ENCODE data around the gene ALOX12B. TPM values are rescaled to one million over a fixed set of nuclear protein-coding genes. Genes with fewer than 3 reads are reported as not detected.
A peak's percentile ranks its signal among the peaks of the same experiment; 100 is the strongest.

The ALOX12B gene
- total RNA-seq, 2 donors from 2014 or later: 0.95 to 1.2 TPM

GRCh38 chr17:8125947-8126490, 38.5 kb upstream of the ALOX12B start:
- no peaks in the 10 kb centered on the region for H3K36me3 ChIP-seq (ENCODE audit: control insufficient read depth, insufficient read depth, low read length)
- Mint-ChIP-seq H3K9me3 (no peaks in the 10 kb centered on the region), H3K27me3 (ENCODE audit: insufficient read depth) (peaks cover 78% of the 10 kb centered on the region), H3K4me1 (peaks cover 20% of the 10 kb centered on the region), H3K4me3 (peak overlapping the region; percentile 83), H3K27ac (no peak overlapping the region), H3K36me3 (ENCODE audit: low read depth) (no peaks in the 10 kb centered on the region)
- no peak overlapping the region for H3K27ac ChIP-seq (ENCODE audit: low read depth, low read length)
- 0% methylated on average over 23 to 35 of the region's 35 CpGs for WGBS, 2 experiments (ENCODE audit: insufficient coverage in 1 of 2, insufficient read length in 1 of 2)
- no peak for TF ChIP-seq CTCF (conservative IDR thresholded peaks at IDR 0.05)
- H3K27me3 ChIP-seq (ENCODE audit: control insufficient read depth, insufficient read depth, low read length, poor library complexity, severe bottlenecking): peaks cover 77% of the 10 kb centered on the region
- peak overlapping the region; percentile 91 for H3K4me3 ChIP-seq (ENCODE audit: low read length)
- no peaks in the 10 kb centered on the region for H3K4me1 ChIP-seq (ENCODE audit: control insufficient read depth, insufficient read depth, low read length)
- H3K9ac ChIP-seq (ENCODE audit: extremely low read depth, low read length, poor library complexity, severe bottlenecking): no peak overlapping the region
- peak; percentile 89 for DNase-seq
- no peaks in the 10 kb centered on the region for H3K9me3 ChIP-seq (ENCODE audit: control insufficient read depth, low read length)

- no peak overlapping the region for H3K27ac ChIP-seq (ENCODE audit: low read depth, low read length)
These were observed 37.8 kb upstream of the ALOX12B start for GRCh38 chr17:8125154-8125946.

More at GRCh38 chr17:8125154-8125946, 37.8 kb upstream of the ALOX12B start:
- TF ChIP-seq CTCF (conservative IDR thresholded peaks at IDR 0.05): no peak
- H3K4me3 Mint-ChIP-seq: peak overlapping the region; percentile 83
- H3K4me3 ChIP-seq (ENCODE audit: low read length): peak overlapping the region; percentile 91
- no peaks in the 10 kb centered on the region for H3K36me3 ChIP-seq (ENCODE audit: control insufficient read depth, insufficient read depth, low read length)
- peaks cover 20% of the 10 kb centered on the region for H3K4me1 Mint-ChIP-seq
- peak; percentile 98 for DNase-seq
- 0 to 1% methylated on average over 18 to 40 of the region's 40 CpGs for WGBS, 2 experiments (ENCODE audit: insufficient coverage in 1 of 2, insufficient read length in 1 of 2)
- H3K4me1 ChIP-seq (ENCODE audit: control insufficient read depth, insufficient read depth, low read length): no peaks in the 10 kb centered on the region
- H3K9ac ChIP-seq (ENCODE audit: extremely low read depth, low read length, poor library complexity, severe bottlenecking): no peak overlapping the region
- H3K27me3 ChIP-seq (ENCODE audit: control insufficient read depth, insufficient read depth, low read length, poor library complexity, severe bottlenecking): peaks cover 76% of the 10 kb centered on the region
- H3K9me3 ChIP-seq (ENCODE audit: control insufficient read depth, low read length): no peaks in the 10 kb centered on the region
- no peak overlapping the region for H3K27ac Mint-ChIP-seq
- H3K27me3 Mint-ChIP-seq (ENCODE audit: insufficient read depth): peaks cover 79% of the 10 kb centered on the region
- H3K36me3 Mint-ChIP-seq (ENCODE audit: low read depth): no peaks in the 10 kb centered on the region
- H3K9me3 Mint-ChIP-seq: no peaks in the 10 kb centered on the region
